Measurements from ENCODE around the gene CTCFL.

DNA sequence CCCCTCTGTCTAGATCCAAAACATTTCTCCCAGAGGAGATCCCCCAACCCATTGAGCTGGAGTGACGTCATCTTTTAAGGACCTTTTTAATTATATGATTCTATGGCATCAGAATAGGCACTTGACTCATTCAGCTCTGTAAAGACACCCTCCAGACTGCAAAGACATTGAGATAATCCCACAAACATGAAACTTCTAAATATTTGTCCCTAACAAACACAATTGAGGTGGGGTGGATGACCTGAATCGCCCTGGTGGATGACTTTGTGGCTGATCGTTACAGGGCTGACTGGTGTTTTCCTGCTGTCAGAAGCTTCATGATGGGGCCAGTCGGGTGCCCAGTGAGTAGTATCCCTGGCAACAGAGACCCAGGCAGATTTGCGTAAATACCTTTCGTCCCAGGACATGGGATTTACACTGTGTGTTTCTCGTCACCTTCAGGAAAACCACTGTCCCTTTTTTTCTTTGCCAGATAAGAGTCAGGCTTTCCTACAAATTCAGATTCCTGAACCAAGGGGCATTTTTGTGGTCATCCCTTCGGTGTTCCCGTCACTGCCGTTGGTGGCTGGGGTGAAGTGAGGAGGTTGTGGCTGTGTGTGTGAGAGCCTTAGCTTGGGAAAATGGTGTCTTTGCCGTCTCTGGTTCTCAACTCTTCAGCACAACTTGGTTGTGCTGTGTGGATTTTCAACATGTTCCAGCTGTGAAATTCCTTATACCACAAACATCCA lies 30.7 kb upstream of the CTCFL start:
- TF ChIP-seq POLR2A (IDR thresholded peaks at IDR 0.05; ENCODE audit: low read depth) (no peak), EP300 (IDR thresholded peaks at IDR 0.05) (no peak)
- TF ChIP-seq, protein P1, sequence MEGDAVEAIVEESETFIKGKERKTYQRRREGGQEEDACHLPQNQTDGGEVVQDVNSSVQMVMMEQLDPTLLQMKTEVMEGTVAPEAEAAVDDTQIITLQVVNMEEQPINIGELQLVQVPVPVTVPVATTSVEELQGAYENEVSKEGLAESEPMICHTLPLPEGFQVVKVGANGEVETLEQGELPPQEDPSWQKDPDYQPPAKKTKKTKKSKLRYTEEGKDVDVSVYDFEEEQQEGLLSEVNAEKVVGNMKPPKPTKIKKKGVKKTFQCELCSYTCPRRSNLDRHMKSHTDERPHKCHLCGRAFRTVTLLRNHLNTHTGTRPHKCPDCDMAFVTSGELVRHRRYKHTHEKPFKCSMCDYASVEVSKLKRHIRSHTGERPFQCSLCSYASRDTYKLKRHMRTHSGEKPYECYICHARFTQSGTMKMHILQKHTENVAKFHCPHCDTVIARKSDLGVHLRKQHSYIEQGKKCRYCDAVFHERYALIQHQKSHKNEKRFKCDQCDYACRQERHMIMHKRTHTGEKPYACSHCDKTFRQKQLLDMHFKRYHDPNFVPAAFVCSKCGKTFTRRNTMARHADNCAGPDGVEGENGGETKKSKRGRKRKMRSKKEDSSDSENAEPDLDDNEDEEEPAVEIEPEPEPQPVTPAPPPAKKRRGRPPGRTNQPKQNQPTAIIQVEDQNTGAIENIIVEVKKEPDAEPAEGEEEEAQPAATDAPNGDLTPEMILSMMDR (IDR thresholded peaks at IDR 0.05): no peak

Data from esophagus muscularis mucosa (tissue), 4 donors.